ENCODE data around the gene CDK6. TPM values are rescaled to one million over a fixed set of nuclear protein-coding genes. Genes with fewer than 3 reads are reported as not detected.

The CDK6 gene
- polyA plus RNA-seq, 1 donor (not counting 4 experiments of a cell fraction or from before 2014, with no cell fraction given), result 53.5 TPM

DNA sequence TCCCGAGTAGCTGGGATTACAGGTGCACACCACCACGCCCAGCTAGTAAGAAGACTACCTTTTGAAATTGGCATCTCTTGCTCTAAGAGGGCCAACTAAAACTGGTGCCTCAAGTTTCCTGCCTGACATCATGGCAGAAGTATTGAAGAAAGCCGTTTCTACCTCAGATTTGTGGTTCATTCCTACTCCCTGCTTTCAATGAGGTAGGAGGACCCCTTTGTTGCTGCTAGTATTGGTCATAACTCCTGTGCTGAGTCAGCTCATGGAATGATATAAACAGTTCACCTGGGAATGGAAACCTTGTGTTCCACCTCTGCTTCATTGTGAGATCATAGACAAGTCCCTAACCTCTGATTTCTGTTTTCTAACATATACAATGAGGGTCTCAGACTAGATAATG lies 82.8 kb downstream of the CDK6 start:
- Histone ChIP-seq H3K36me3 (ENCODE audit: control insufficient read depth in 2 of 2, extremely low read depth in 1 of 2, insufficient read depth in 2 of 2, low read length in 2 of 2) (peaks cover 2 to 3% of the 10 kb centered on the region in 2 experiments), H3K4me1 (ENCODE audit: control insufficient read depth, extremely low read depth, insufficient read depth, low read length) (peaks cover 49% of the 10 kb centered on the region), H2AFZ (ENCODE audit: control insufficient read depth, low read length) (no peak overlapping the region), H3K4me3 (ENCODE audit: control insufficient read depth in 2 of 3, extremely low read depth in 1 of 3, insufficient read depth in 2 of 3, low read depth in 1 of 3, low read length in 3 of 3) (no peak overlapping the region), H3K27me3 (ENCODE audit: control insufficient read depth, extremely low read depth, insufficient read depth, low read length) (no peaks in the 10 kb centered on the region), H3K9me1 (ENCODE audit: control insufficient read depth, extremely low read depth, insufficient read depth, low read length) (no peaks in the 10 kb centered on the region), H3K4me2 (ENCODE audit: control insufficient read depth, extremely low read depth, insufficient read depth, low read depth, low read length) (peak overlapping the region; percentile 34), H3K79me2 (ENCODE audit: control insufficient read depth, insufficient read depth, low read length) (peaks cover 76% of the 10 kb centered on the region), H3K9me3 (ENCODE audit: control insufficient read depth, low read depth, low read length) (no peaks in the 10 kb centered on the region), H4K20me1 (ENCODE audit: control insufficient read depth, extremely low read depth, insufficient read depth, low read length) (no peaks in the 10 kb centered on the region), H3K27ac (ENCODE audit: control insufficient read depth, insufficient read depth, low read length) (peak overlapping the region; percentile 65), H3K9ac (ENCODE audit: control insufficient read depth, extremely low read depth, insufficient read depth, low read length) (peak overlapping the region; percentile 16)
- dilution Hi-C loops (cut with MboI; ENCODE audit: extremely low pct_ligation_motif_present, low sequenced_read_pairs), result no loop called here
- DNase-seq (ENCODE audit: low read depth, low spot score), result no peak
- no peak for TF ChIP-seq EZH2 (IDR thresholded peaks at IDR 0.05; ENCODE audit: low read length)
- TF ChIP-seq, protein P1, sequence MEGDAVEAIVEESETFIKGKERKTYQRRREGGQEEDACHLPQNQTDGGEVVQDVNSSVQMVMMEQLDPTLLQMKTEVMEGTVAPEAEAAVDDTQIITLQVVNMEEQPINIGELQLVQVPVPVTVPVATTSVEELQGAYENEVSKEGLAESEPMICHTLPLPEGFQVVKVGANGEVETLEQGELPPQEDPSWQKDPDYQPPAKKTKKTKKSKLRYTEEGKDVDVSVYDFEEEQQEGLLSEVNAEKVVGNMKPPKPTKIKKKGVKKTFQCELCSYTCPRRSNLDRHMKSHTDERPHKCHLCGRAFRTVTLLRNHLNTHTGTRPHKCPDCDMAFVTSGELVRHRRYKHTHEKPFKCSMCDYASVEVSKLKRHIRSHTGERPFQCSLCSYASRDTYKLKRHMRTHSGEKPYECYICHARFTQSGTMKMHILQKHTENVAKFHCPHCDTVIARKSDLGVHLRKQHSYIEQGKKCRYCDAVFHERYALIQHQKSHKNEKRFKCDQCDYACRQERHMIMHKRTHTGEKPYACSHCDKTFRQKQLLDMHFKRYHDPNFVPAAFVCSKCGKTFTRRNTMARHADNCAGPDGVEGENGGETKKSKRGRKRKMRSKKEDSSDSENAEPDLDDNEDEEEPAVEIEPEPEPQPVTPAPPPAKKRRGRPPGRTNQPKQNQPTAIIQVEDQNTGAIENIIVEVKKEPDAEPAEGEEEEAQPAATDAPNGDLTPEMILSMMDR (optimal IDR thresholded peaks at IDR 0.05 in 1 of 3, IDR thresholded peaks at IDR 0.05 in 1 of 3, conservative IDR thresholded peaks at IDR 0.05 in 1 of 3; ENCODE audit: extremely low read depth in 1 of 3, insufficient read depth in 2 of 3, low read length in 3 of 3), result no peak
- peak; percentile 90 for FAIRE-seq

DNA sequence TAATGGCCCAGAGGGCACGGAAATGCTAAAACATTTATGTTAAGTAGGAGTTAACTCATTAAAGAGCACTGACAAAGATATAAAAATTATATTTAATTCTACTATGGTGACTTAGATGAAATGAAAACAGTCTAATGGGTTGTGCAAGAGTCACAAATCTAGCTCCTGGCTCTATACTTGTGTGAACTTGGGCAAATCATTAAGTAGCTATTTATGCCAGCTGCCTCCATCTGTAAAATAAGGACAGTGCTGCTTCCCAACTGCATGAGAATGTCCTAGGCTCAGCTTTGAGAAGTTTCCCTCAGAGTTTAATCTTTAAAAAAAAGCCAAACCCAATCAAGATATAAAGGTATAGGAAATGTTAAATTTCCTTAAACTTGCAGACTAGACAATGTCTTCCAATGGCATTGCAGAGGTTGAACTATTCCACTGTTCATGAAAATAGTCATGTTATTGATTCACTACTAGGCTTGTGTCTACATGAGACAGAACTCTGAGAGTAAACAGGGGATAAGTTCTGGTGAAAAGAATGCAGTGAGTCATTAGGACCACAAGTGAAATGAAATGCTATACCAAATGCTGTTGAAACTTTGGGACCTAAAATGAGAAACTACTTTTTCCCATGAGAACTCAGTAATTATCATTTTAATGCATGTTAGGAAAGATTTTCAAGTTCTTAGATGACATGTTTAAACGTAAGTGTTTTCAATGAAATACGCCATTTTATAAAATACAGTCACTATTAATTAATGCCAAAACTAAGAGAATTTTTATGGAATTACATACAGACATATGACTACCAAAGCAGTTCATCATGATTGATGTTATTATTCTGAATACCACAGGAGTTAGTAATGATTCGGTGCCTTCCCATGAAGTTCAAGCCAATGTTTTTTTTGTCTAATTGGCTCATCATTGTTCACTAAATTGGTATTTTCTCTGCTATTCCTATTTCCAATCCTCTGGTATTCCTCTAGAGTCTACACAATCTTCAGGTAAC lies 84.2 kb downstream of the CDK6 start:
- TF ChIP-seq, protein P1 (optimal IDR thresholded peaks at IDR 0.05 in 1 of 3, IDR thresholded peaks at IDR 0.05 in 1 of 3, conservative IDR thresholded peaks at IDR 0.05 in 1 of 3; ENCODE audit: extremely low read depth in 1 of 3, insufficient read depth in 2 of 3, low read length in 3 of 3), result no peak
- no peak for TF ChIP-seq EZH2 (IDR thresholded peaks at IDR 0.05; ENCODE audit: low read length)
- no peak overlapping the region for H3K4me3 ChIP-seq (ENCODE audit: control insufficient read depth in 2 of 3, extremely low read depth in 1 of 3, insufficient read depth in 2 of 3, low read depth in 1 of 3, low read length in 3 of 3)
- no peaks in the 10 kb centered on the region for H3K27me3 ChIP-seq (ENCODE audit: control insufficient read depth, extremely low read depth, insufficient read depth, low read length)
- H3K36me3 ChIP-seq (ENCODE audit: control insufficient read depth in 2 of 2, extremely low read depth in 1 of 2, insufficient read depth in 2 of 2, low read length in 2 of 2), result peaks cover 2 to 3% of the 10 kb centered on the region in 2 experiments
- FAIRE-seq (peak; percentile 87), DNase-seq (ENCODE audit: low read depth, low spot score) (no peak)
- no peak overlapping the region for H2AFZ ChIP-seq (ENCODE audit: control insufficient read depth, low read length)
- no peak overlapping the region for H3K9ac ChIP-seq (ENCODE audit: control insufficient read depth, extremely low read depth, insufficient read depth, low read length)
- peaks cover 63% of the 10 kb centered on the region for H3K4me1 ChIP-seq (ENCODE audit: control insufficient read depth, extremely low read depth, insufficient read depth, low read length)
- peak overlapping the region; percentile 65 for H3K27ac ChIP-seq (ENCODE audit: control insufficient read depth, insufficient read depth, low read length)
- H4K20me1 ChIP-seq (ENCODE audit: control insufficient read depth, extremely low read depth, insufficient read depth, low read length), result no peaks in the 10 kb centered on the region
- H3K4me2 ChIP-seq (ENCODE audit: control insufficient read depth, extremely low read depth, insufficient read depth, low read depth, low read length), result peak overlapping the region; percentile 60
- dilution Hi-C loops (cut with MboI; ENCODE audit: extremely low pct_ligation_motif_present, low sequenced_read_pairs), result no loop called here
- H3K9me3 ChIP-seq (ENCODE audit: control insufficient read depth, low read depth, low read length), result no peaks in the 10 kb centered on the region
- no peaks in the 10 kb centered on the region for H3K9me1 ChIP-seq (ENCODE audit: control insufficient read depth, extremely low read depth, insufficient read depth, low read length)
- peaks cover 70% of the 10 kb centered on the region for H3K79me2 ChIP-seq (ENCODE audit: control insufficient read depth, insufficient read depth, low read length)

All from keratinocyte (primary cell).